Naive thymus-derived CD8-positive, alpha-beta T cell (primary cell): ENCODE measurements around the gene GRID1. TPM values are rescaled to one million over a fixed set of nuclear protein-coding genes. Genes with fewer than 3 reads are reported as not detected.

Experiments used
- ATAC-seq, 2 donors: fragments of 150-1000 bp; cut with Tn5 transposase in 1 of 2; sonication (Bioruptor Pico), chemical (Tn5 transposase) in 1 of 2; 1 replicate in 1 of 2; 2 replicates in 1 of 2; pipeline ENCODE4 v1.10.0; 2021; ENCODE audit warnings: mild to moderate bottlenecking in 2 of 2, moderate library complexity in 2 of 2
- POLR2A ChIA-PET: fragments of 350-600 bp; sonication (Branson Sonifier 250); formaldehyde crosslinking; loops from one replicate; lab custom pipeline; 2021; ENCODE audit warnings: antibody characterized with exemption; lab: Charles Lee
- DNase-seq, 10 donors: peaks; one replicate each; pipeline versions ENCODE4 v3.0.0 to v3.0.0-alpha.2; 2020 to 2022
- H3K27ac Mint-ChIP-seq, 10 donors: one replicate each; pipeline ENCODE4 v1.8.0; 2020 to 2022; ENCODE audit warnings: mild to moderate bottlenecking in 10 of 10, mixed read lengths in 10 of 10, moderate library complexity in 4 of 10, inconsistent platforms in 1 of 10
- H3K27me3 Mint-ChIP-seq, 5 donors: one replicate each; pipeline ENCODE4 v1.8.0; 2021 to 2022; ENCODE audit warnings: mixed read lengths in 5 of 5
- H3K36me3 Mint-ChIP-seq, 3 donors: one replicate each; pipeline ENCODE4 v1.8.0; 2020 to 2022; ENCODE audit warnings: mixed read lengths in 3 of 3, mild to moderate bottlenecking in 2 of 3, inconsistent platforms in 1 of 3
- H3K4me1 Mint-ChIP-seq, 4 donors: one replicate each; pipeline ENCODE4 v1.8.0; 2021 to 2022; ENCODE audit warnings: mixed read lengths in 4 of 4
- H3K4me3 Mint-ChIP-seq, 10 donors: one replicate each; pipeline ENCODE4 v1.8.0; 2020 to 2022; ENCODE audit warnings: mild to moderate bottlenecking in 10 of 10, mixed read lengths in 10 of 10, moderate library complexity in 6 of 10, inconsistent platforms in 1 of 10
- H3K9me3 Mint-ChIP-seq, 9 donors: one replicate each; pipeline ENCODE4 v1.8.0; 2020 to 2022; ENCODE audit warnings: mixed read lengths in 9 of 9, mild to moderate bottlenecking in 3 of 9, inconsistent platforms in 1 of 9, moderate library complexity in 1 of 9
- polyA plus RNA-seq, 3 donors: library from polyadenylated mRNA; unstranded; fragments of 300-500 nt; fragmentation: Illumina TruSeq; gene quantifications; one replicate each; pipeline ENCODE4 v1.2.3, GENCODE V29; 2021
- total RNA-seq, 8 experiments: library from RNA in 2 of 8; stranded (reverse) in 2 of 8; gene quantifications; one replicate each; pipeline ENCODE4 v1.2.3 and lab custom pipeline; 2021 to 2026

Gene GRID1
- total and polyA plus RNA-seq, 5 experiments from 2014 or later = not detected

DNA sequence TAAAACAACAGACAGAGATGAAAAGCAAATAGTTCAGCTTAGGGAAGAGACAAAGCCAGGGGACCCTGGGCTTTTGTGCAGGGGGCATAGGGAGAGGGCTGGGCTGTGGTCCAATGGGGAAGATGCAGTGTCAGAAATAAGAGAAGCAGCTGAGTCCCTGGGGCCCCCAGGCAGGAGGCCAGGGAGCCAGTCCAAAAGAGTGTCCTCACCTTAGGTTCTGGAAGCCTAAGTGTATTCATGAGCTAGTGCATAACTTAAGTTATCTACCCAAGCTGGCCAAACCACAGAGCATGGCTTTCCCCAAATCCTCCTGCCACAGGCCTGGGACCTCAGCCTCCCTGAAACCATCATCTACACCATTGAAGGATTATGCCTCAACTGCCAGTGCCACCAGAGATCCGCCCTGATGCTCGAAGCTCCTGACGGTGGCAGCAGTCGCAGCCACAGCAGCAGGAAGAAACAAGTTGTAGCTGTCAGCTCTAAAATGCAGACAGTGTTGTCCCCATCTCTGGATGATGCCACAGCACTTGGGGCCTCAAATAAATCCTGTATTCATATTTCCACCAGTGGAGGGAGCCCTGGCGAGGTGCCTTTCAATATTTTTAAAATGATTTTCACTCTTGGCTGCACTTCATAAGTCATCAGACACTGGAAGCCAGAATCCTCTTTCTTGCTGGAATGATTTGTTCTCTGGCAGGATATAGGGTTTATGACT is 574.6 kb downstream of the GRID1 start:
- Mint-ChIP-seq H3K9me3 (no peaks in the 10 kb centered on the region), H3K4me3 (no peak overlapping the region), H3K36me3 (no peaks in the 10 kb centered on the region), H3K27me3 (peaks cover 5 to 24% (median 6%) of the 10 kb centered on the region in 5 donors), H3K4me1 (no peaks in the 10 kb centered on the region), H3K27ac (no peak overlapping the region)
- ATAC-seq (no peak), DNase-seq (no peak)
- POLR2A ChIA-PET = no interaction called here

DNA sequence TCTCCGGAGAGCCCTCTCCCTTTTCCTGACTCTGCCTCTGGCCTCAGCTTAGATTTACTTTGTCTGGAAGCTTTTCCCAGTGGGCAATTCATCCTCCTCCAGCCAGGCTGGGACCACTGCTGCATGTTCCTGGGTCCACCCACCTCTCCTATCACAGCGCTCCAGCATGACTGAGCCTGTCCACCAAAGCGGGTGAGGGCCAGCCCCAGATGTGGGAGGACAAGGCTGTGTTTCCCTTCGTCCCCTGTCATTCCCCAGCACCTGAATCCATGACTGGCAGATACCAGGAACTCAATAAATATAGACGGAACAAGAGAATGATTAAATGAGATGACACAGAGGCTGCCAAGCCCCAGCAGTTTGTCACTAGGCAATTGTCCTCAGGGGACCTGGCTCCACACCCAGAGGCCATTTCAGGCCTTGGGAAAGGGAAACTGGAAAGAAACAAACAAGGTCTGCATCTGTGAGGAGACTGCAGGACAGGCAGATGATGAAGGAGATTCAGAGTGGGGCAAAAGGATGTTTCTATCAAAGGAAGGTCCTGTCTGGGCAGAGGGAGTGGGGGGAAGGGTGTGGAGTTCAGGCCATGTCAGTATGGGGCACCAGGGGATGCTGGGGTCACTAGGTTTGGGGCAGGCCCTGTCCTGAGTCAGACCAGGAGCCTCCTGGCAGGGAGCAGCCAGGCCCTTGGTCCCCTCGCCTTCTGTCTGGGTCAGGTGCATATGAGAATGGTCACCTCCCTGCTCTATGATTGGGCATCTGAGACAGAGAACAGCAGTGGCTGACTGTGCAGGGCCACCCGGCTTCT is 576.4 kb downstream of the GRID1 start:
- no peak overlapping the region for H3K27ac Mint-ChIP-seq
- peaks cover 2 to 24% (median 7%) of the 10 kb centered on the region in 5 donors for H3K27me3 Mint-ChIP-seq
- POLR2A ChIA-PET = no interaction called here
- ATAC-seq = no peak
- H3K4me1 Mint-ChIP-seq = no peaks in the 10 kb centered on the region
- H3K9me3 Mint-ChIP-seq = no peaks in the 10 kb centered on the region
- no peak overlapping the region for H3K4me3 Mint-ChIP-seq
- no peak for DNase-seq
- H3K36me3 Mint-ChIP-seq = no peaks in the 10 kb centered on the region

DNA sequence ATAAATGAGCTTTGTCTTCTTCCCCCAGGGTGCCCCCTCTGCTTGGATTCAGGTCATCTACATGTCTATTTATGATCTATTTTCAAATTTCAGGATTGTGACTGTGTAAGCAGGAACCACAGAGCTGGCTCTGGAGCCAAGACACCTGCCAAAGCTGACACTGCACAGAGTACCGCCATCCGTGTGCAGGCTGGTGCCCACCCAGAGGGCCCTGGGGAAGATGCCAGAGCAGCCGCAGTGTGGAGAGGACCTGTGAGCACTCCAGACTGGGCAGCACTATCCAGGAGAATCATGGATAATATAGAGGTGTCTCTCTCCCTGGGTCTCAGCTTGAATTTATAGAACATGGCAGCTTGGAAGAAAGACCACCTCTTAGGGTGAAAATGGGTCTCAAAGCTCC is 577.5 kb downstream of the GRID1 start:
- Mint-ChIP-seq H3K9me3 (no peaks in the 10 kb centered on the region), H3K4me3 (no peak overlapping the region), H3K36me3 (no peaks in the 10 kb centered on the region), H3K27me3 (peaks cover 2 to 24% (median 7%) of the 10 kb centered on the region in 5 donors), H3K4me1 (no peaks in the 10 kb centered on the region), H3K27ac (no peak overlapping the region)
- ATAC-seq = no peak
- DNase-seq = no peak
- POLR2A ChIA-PET = no interaction called here

GRCh38 chr10:85788570-85788969 is 578.0 kb downstream of the GRID1 start:
- Mint-ChIP-seq H3K4me3 (no peak overlapping the region), H3K9me3 (no peaks in the 10 kb centered on the region), H3K4me1 (no peaks in the 10 kb centered on the region), H3K36me3 (no peaks in the 10 kb centered on the region), H3K27ac (no peak overlapping the region), H3K27me3 (peaks cover 2 to 24% (median 7%) of the 10 kb centered on the region in 5 donors)
- ATAC-seq (no peak), DNase-seq (no peak)
- POLR2A ChIA-PET = no interaction called here

- POLR2A ChIA-PET = no interaction called here
These were observed 578.7 kb downstream of the GRID1 start for GRCh38 chr10:85787881-85788280.

GRCh38 chr10:85787393-85787792 is 579.2 kb downstream of the GRID1 start:
- Mint-ChIP-seq H3K27ac (no peak overlapping the region), H3K27me3 (peaks cover 2 to 20% (median 7%) of the 10 kb centered on the region in 5 donors), H3K4me1 (no peaks in the 10 kb centered on the region), H3K36me3 (no peaks in the 10 kb centered on the region), H3K4me3 (no peak overlapping the region), H3K9me3 (no peaks in the 10 kb centered on the region)
- POLR2A ChIA-PET = no interaction called here
- no peak for DNase-seq
- ATAC-seq = no peak

More at GRCh38 chr10:85787881-85788280, 578.7 kb downstream of the GRID1 start:
- no peaks in the 10 kb centered on the region for H3K4me1 Mint-ChIP-seq
- no peaks in the 10 kb centered on the region for H3K36me3 Mint-ChIP-seq
- no peaks in the 10 kb centered on the region for H3K9me3 Mint-ChIP-seq
- H3K27ac Mint-ChIP-seq = peak overlapping the region in 1 of 10 donors; percentile 73
- peaks cover 2 to 20% (median 7%) of the 10 kb centered on the region in 5 donors for H3K27me3 Mint-ChIP-seq
- DNase-seq = no peak
- no peak overlapping the region for H3K4me3 Mint-ChIP-seq
- ATAC-seq = no peak

DNA sequence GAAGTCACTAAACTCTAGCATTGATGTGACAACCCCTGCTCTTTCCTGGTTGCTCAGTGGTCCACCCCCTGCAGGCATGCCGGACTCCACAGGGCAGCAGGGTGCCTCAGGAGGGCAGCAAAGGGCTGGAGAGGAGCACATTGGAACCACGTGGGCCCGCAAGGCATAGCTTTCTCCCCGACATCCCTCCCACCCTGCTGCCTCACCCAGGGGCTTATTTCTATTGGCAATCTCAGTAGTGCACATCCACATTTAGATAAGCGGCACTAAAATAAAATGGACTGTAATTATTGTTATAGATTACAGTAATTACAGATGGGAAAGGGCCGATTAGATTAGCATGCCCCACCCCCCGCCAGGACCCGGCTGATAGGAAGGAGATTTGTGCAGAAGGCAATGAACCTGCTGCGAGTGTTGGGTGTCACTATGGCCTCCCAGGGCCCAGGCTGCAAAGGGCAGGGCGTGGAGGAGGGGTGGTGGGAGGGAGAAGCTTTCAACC is 580.1 kb downstream of the GRID1 start:
- no peak for DNase-seq
- Mint-ChIP-seq H3K4me3 (no peak overlapping the region), H3K27me3 (peaks cover 2 to 20% (median 7%) of the 10 kb centered on the region in 5 donors)

DNA sequence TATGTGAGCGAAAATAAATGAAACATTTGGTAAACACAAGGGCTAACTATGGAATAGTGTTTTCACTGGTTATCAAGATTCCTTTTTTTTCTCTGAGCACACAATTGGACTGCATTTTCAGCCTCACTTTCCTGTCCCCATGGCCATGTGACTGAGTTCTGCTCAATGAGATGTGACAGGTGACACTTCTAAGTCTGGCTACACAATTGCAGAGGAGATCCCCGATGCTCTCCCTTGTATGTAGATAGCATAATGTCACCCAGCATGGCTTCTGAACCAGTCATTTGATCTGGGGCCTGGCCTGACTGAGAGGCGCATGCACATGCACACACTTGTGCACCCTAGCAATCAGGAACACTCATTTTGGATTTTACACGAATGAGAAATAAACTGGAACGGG is 581.8 kb downstream of the GRID1 start:
- Mint-ChIP-seq H3K27me3 (peaks cover 0 to 13% (median 2%) of the 10 kb centered on the region in 5 donors), H3K9me3 (no peaks in the 10 kb centered on the region), H3K27ac (no peak overlapping the region), H3K4me3 (no peak overlapping the region), H3K36me3 (no peaks in the 10 kb centered on the region), H3K4me1 (no peaks in the 10 kb centered on the region)
- POLR2A ChIA-PET = no interaction called here
- ATAC-seq (no peak), DNase-seq (no peak)

More for the DNA sequence above, 580.1 kb downstream of the GRID1 start:
- H3K4me1 Mint-ChIP-seq = no peaks in the 10 kb centered on the region
- H3K27ac Mint-ChIP-seq = no peak overlapping the region
- no peaks in the 10 kb centered on the region for H3K36me3 Mint-ChIP-seq
- POLR2A ChIA-PET = no interaction called here
- ATAC-seq = no peak
- H3K9me3 Mint-ChIP-seq = no peaks in the 10 kb centered on the region

- Mint-ChIP-seq H3K4me1 (no peaks in the 10 kb centered on the region), H3K9me3 (no peaks in the 10 kb centered on the region), H3K4me3 (no peak overlapping the region), H3K36me3 (no peaks in the 10 kb centered on the region), H3K27me3 (peaks cover 0 to 4% (median 1%) of the 10 kb centered on the region in 5 donors), H3K27ac (no peak overlapping the region)
- ATAC-seq (no peak), DNase-seq (no peak)
- POLR2A ChIA-PET = no interaction called here
These were observed 585.2 kb downstream of the GRID1 start for GRCh38 chr10:85781404-85781803.

DNA sequence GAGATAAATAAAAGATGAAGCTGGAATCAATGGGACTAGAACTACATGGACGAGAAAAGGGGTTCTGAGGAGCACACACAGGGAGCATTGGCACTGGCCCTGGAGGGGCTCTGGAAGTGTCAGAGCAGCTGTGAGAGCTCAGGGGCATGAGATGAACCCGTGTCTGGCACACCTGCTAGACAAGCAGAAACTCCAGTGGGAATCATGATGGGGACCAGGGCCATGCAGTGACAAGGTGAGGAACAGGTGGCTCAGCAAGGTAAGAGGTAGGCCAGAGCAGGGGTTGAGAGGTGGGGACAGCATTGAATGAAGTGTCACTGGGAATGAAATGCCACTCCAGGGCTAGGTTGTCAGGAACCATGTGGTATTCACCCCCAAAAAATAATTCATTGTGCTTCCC is 588.5 kb downstream of the GRID1 start:
- Mint-ChIP-seq H3K36me3 (no peaks in the 10 kb centered on the region), H3K9me3 (peaks cover 0 to 7% (median 0%) of the 10 kb centered on the region in 9 donors), H3K4me1 (no peaks in the 10 kb centered on the region), H3K4me3 (no peak overlapping the region), H3K27ac (no peak overlapping the region), H3K27me3 (no peaks in the 10 kb centered on the region)
- no peak for DNase-seq
- ATAC-seq = no peak
- POLR2A ChIA-PET = no interaction called here

DNA sequence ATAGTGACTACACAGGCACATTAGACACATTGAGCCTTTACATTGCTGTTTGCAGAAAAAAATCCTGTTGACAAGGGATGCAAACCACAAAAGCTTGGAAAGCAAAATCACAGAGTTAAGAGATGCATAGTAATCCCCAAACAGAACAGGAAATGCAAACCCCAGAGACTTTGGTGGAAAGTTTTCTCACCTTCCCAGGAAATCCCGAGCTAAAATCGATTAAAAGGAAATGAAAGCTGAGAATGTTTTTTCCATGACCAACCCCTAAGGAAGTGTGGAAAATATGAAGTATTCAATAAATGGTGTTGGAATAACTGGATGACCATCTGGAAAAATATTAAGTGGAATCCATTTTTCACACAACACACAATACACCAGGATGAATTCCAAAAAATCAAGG is 598.7 kb downstream of the GRID1 start:
- no peak for ATAC-seq
- Mint-ChIP-seq H3K4me3 (no peak overlapping the region), H3K36me3 (peaks cover 0 to 4% (median 0%) of the 10 kb centered on the region in 3 donors), H3K27me3 (peaks cover 0 to 25% (median 3%) of the 10 kb centered on the region in 5 donors), H3K4me1 (no peaks in the 10 kb centered on the region), H3K27ac (no peak overlapping the region), H3K9me3 (peaks cover 0 to 21% (median 9%) of the 10 kb centered on the region in 9 donors)
- POLR2A ChIA-PET = no interaction called here
- DNase-seq = no peak

DNA sequence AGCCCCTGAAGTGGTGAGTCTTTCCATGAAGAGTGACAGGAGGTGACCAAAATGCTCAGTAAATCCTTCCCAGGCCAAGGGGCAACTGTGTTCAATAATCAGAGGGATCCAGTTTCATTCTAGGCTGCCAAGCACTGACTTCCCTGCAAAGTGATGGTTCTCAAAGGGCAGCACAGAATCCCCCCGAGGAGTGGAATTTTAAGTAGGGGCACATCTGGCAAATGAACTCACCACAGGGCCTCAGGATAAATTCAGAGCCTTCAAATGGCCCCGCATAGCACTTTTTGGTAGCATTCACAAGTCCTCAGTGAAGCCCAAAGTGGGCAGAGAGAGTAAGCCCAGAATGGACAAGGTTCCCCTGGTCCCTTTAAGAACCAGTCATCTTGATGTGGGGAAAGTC is 602.5 kb downstream of the GRID1 start:
- no peak for DNase-seq
- POLR2A ChIA-PET = no interaction called here
- H3K36me3 Mint-ChIP-seq = no peaks in the 10 kb centered on the region
- peaks cover 0 to 18% (median 2%) of the 10 kb centered on the region in 5 donors for H3K27me3 Mint-ChIP-seq
- no peaks in the 10 kb centered on the region for H3K4me1 Mint-ChIP-seq
- H3K4me3 Mint-ChIP-seq = no peak overlapping the region
- no peak overlapping the region for H3K27ac Mint-ChIP-seq
- ATAC-seq = no peak
- peaks cover 0 to 10% (median 0%) of the 10 kb centered on the region in 9 donors for H3K9me3 Mint-ChIP-seq

- POLR2A ChIA-PET = no interaction called here
- DNase-seq (no peak), ATAC-seq (no peak)
- no peaks in the 10 kb centered on the region for H3K4me1 Mint-ChIP-seq
- H3K27me3 Mint-ChIP-seq = peaks cover 0 to 7% (median 0%) of the 10 kb centered on the region in 5 donors
- no peaks in the 10 kb centered on the region for H3K36me3 Mint-ChIP-seq
- H3K27ac Mint-ChIP-seq = no peak overlapping the region
- H3K9me3 Mint-ChIP-seq = no peaks in the 10 kb centered on the region
- H3K4me3 Mint-ChIP-seq = no peak overlapping the region
These were observed 604.6 kb downstream of the GRID1 start for GRCh38 chr10:85761906-85762445.
